Kidney (tissue), 14 donors: Measurements from ENCODE around the gene STAMBPL1. TPM values are rescaled to one million over a fixed set of nuclear protein-coding genes. Genes with fewer than 3 reads are reported as not detected.

Experiments
- DNase-seq, 5 donors: peaks; one replicate each; pipeline ENCODE4 v3.0.0-alpha.2; 2013 to 2020
- FAIRE-seq: peaks from 2 replicates; lab custom pipeline; 2012; peaks lifted over from hg19 to GRCh38; lab: Jason Lieb, UNC
- H3K27ac ChIP-seq, 2 donors: one replicate each; pipeline ENCODE4 v1.7.0; 2013; ENCODE audit warnings: low read depth in 2 of 2, low read length in 2 of 2, inconsistent platforms in 1 of 2
- H3K27me3 ChIP-seq: one replicate; pipeline ENCODE4 v1.7.1; 2013; ENCODE audit warnings: low read length, inconsistent platforms; ENCODE audit not compliant: control insufficient read depth, insufficient read depth
- H3K36me3 ChIP-seq, 3 donors: one replicate each; pipeline versions ENCODE4 v1.7.0 to v1.7.1; 2013; ENCODE audit warnings: low read length in 3 of 3, control low read depth in 1 of 3, inconsistent platforms in 1 of 3; ENCODE audit not compliant: insufficient read depth in 3 of 3, control insufficient read depth in 2 of 3
- H3K4me1 ChIP-seq, 3 donors: one replicate each; pipeline versions ENCODE4 v1.7.0 to v1.7.1; 2013; ENCODE audit warnings: low read length in 3 of 3, inconsistent platforms in 1 of 3, low read depth in 1 of 3; ENCODE audit not compliant: control insufficient read depth in 2 of 3, insufficient read depth in 2 of 3
- H3K4me3 ChIP-seq, 3 donors: one replicate each; pipeline versions ENCODE4 v1.7.0 to v1.8.1; 2013; ENCODE audit warnings: low read length in 3 of 3, control low read depth in 1 of 3, inconsistent platforms in 1 of 3
- H3K9ac ChIP-seq, 3 donors: one replicate each; pipeline versions ENCODE4 v1.7.0 to v1.7.1; 2013; ENCODE audit warnings: low read length in 3 of 3, control low read depth in 1 of 3, inconsistent platforms in 1 of 3
- H3K9me3 ChIP-seq, 3 donors: one replicate each; pipeline versions ENCODE4 v1.7.0 to v1.7.1; 2013; ENCODE audit warnings: low read length in 3 of 3, control low read depth in 1 of 3, inconsistent platforms in 1 of 3; ENCODE audit not compliant: control insufficient read depth in 2 of 3, insufficient read depth in 1 of 3
- intact Hi-C: fragments of 100-400 bp; cut with DNase I; formaldehyde crosslinking; loops from one replicate; pipeline ENCODE4 v1.11.1; 2022
- polyA plus RNA-seq: library from polyadenylated mRNA; stranded (reverse); fragments of 350-450 nt; fragmentation: Illumina TruSeq; extraction: RNeasy Lipid Tissue Mini Kit (QIAGEN cat#74804); gene quantifications from one replicate; pipeline ENCODE4 v1.2.3, GENCODE V29; 2014; ENCODE audit warnings: low read depth, low replicate concordance; ENCODE audit not compliant: insufficient read depth
- total RNA-seq: library from RNA; stranded (reverse); fragmentation: NEBNext Ultra II Directional; extraction: Animal tissue kit (Norgen Biotek cat#: 25700); gene quantifications from one replicate; pipeline ENCODE4 v1.2.1, GENCODE V29; 2021
- TF ChIP-seq, protein P1 (sequence below): IDR thresholded peaks from 3 replicates; pipeline ENCODE4 v1.5.1; 2012; ENCODE audit warnings: mild to moderate bottlenecking, moderate library complexity, borderline replicate concordance; ENCODE audit not compliant: insufficient read depth; ENCODE audit errors: extremely low read depth
- donor health status: control.
- donor health status: control.
- donor health status: control.
- donor health status: control.
- donor health status: control.
- donor health status: DM: yes; HTN: yes; CAD: no.
- donor health status: Normal renal cell carcinoma (clear cell type).

STAMBPL1 gene
- total and polyA plus RNA-seq, 2 donors from 2014 or later = 3.0 to 6.9 TPM

DNA sequence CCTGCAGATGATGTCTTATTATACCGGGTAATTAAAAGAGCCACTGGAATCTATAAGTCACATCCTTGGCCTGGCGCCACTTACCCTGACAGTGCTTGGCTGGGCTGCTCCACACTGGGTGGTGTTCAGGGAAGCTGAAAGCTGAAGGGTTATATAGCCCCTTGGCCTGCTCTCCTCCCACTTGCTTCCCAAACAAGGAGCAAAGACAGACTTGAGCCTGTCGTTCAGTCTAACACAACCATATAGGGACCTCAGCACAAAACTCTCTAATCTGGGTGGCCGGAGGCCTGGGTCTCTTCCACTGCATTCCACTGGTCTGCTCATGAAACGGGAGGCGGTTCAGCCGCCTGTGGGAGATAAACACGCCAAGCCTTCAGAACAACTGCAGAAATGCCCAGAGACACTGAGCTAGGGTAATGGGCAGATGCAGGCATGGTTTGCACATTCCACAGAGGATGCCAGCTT, 72.6 kb downstream of the STAMBPL1 start, which contains the start of gene ACTA2:
Gene ACTA2 (minus strand): TSS at position 127 of the 465 bp plus-strand sequence. CDS start 3,843 bp downstream, outside the sequence.
- intact Hi-C loops = no loop called here
- H3K36me3 ChIP-seq = no peaks in the 10 kb centered on the region
- FAIRE-seq (no peak), DNase-seq (peak; percentile 41 to 87 (median 55))
- no peaks in the 10 kb centered on the region for H3K9me3 ChIP-seq
- H3K4me3 ChIP-seq = peak within 1 kb of the TSS; percentile 16 to 58 (median 29)
- H3K27ac ChIP-seq = peak within 1 kb of the TSS; percentile 7 to 89
- H3K4me1 ChIP-seq = no peaks in the 10 kb centered on the region
- H3K27me3 ChIP-seq = no peaks in the 10 kb centered on the region
- H3K9ac ChIP-seq = peak within 1 kb of the TSS in 1 of 3 donors; percentile 0
- TF ChIP-seq, protein P1, sequence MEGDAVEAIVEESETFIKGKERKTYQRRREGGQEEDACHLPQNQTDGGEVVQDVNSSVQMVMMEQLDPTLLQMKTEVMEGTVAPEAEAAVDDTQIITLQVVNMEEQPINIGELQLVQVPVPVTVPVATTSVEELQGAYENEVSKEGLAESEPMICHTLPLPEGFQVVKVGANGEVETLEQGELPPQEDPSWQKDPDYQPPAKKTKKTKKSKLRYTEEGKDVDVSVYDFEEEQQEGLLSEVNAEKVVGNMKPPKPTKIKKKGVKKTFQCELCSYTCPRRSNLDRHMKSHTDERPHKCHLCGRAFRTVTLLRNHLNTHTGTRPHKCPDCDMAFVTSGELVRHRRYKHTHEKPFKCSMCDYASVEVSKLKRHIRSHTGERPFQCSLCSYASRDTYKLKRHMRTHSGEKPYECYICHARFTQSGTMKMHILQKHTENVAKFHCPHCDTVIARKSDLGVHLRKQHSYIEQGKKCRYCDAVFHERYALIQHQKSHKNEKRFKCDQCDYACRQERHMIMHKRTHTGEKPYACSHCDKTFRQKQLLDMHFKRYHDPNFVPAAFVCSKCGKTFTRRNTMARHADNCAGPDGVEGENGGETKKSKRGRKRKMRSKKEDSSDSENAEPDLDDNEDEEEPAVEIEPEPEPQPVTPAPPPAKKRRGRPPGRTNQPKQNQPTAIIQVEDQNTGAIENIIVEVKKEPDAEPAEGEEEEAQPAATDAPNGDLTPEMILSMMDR = no peak

DNA sequence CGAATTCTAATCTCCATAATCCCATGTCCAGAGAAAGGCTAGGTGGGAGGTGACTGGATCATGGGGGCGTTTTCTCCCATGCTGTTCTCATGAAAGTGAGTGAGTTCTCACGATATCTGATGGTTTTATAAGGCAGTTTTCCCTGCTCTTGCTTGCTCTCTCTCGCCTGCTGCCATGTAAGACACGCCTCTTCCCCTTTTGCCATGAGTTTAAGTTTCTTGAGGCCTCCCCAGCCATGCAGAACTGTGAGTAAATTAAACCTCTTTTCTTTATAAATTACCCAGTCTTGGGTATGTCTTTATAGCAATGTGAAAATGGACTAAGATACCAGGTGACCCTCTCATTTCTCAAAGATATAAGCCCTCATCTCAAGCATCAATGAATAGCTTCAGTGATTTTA, 73.6 kb downstream of the STAMBPL1 start:
- intact Hi-C loops = no loop called here
- H3K27ac ChIP-seq = peak overlapping the region in 1 of 2 donors; percentile 20
- no peak overlapping the region for H3K9ac ChIP-seq

DNA sequence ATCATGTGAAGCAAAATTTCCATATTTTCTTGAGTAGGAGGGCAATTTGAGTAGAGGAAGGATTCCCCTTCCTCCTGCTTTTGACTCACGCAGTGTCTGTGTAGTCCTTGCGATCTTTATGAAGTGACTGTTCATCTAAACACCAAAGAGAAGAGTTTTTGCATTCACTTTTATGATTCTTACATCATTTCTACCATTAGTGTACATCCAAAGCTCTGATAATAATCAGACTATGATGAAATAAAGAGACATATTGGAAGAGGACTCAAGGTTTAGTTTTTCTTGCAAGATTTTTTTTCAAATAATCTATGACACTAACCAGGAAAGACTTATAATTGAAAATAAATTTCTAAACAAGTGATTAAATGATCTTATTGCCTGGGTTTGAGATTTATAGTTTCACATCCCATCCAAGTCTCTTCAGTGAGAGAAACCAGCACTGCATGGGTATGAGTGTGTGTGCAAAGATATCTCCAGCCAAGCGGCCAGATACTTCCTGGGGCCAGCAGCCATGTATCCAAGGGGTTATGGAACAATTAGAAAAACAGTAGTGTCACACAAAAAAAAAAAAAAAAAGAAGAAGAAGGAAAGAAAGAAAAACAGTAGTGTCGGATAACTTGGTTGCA, 74.5 kb downstream of the STAMBPL1 start:
- H3K9ac ChIP-seq = no peak overlapping the region
- DNase-seq (no peak), FAIRE-seq (no peak)
- no peaks in the 10 kb centered on the region for H3K27me3 ChIP-seq
- intact Hi-C loops = no loop called here
- no peak overlapping the region for H3K27ac ChIP-seq
- H3K4me1 ChIP-seq = no peaks in the 10 kb centered on the region
- no peak overlapping the region for H3K4me3 ChIP-seq
- TF ChIP-seq, protein P1 = no peak
- H3K9me3 ChIP-seq = no peaks in the 10 kb centered on the region
- no peaks in the 10 kb centered on the region for H3K36me3 ChIP-seq

More for the DNA sequence above, 73.6 kb downstream of the STAMBPL1 start:
- no peaks in the 10 kb centered on the region for H3K36me3 ChIP-seq
- H3K4me3 ChIP-seq = no peak overlapping the region
- H3K4me1 ChIP-seq = no peaks in the 10 kb centered on the region
- no peaks in the 10 kb centered on the region for H3K9me3 ChIP-seq
- FAIRE-seq (no peak), DNase-seq (no peak)
- H3K27me3 ChIP-seq = no peaks in the 10 kb centered on the region
- TF ChIP-seq, protein P1 = no peak
